Measurements from ENCODE around the gene AJAP1.
"Not testable (repeated sequence)": the region's sequence is repeated elsewhere in the genome, so short reads cannot be mapped to it uniquely, and the experiment has no call there.

AJAP1 gene

DNA sequence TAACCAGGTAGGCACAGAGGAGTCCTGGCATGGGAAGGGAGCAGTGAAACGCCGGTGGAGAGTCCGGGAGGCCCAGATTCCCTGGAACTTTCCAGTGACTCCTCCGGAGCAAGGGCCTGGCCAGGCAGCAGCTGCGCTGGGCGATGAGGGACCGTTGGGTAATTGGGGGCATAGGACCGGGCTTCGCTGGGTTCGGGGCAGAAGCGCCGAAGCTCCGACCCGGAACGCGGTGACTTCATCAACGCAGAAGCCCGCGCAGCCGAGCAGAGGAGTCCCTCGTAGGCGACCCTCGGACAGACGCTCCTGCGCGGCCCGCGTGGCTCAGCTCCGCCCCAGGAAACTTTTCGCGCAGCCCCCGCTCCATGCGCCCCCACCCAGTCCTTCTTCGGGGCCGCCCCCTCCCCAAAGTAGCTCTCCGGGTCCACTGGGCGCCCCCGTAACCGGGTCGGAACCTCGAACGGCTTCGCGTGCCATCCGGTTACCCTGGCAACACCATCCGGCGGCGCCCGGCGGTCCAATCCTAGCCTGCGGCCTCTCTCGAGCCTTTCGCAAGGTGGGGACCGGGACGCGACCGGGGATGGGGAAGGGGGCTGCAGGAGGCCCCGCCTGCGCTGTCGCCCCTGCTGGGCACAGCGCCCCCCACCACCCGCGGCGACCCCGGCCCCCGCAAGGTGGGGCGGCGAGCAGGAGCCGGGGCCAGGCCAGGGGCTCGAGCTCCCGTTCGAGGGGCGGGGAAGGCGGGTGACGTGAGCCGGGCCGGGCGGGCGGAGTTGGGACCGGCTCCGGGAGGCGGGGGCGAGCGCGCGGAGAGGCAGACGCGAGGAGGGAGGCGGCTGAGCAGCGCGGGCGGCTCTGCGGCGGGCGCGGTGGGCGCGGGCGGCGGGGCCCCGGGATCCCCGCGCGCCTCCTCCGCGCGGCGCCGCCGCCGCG lies at the start of gene AJAP1:
TSS of gene AJAP1 (plus strand) at position 814 of the 930 bp plus-strand sequence. CDS start 817 bp downstream, outside the sequence.
- DNase-seq, result peak; percentile 16

- no peak for DNase-seq
These were observed 49.3 kb upstream of the AJAP1 start for GRCh38 chr1:4605158-4605557.

GRCh38 chr1:4611563-4612341 lies 42.7 kb upstream of the AJAP1 start:
- DNase-seq, result no peak

- no peak for DNase-seq
These were observed 41.4 kb upstream of the AJAP1 start for GRCh38 chr1:4612991-4613390.

GRCh38 chr1:4613606-4614370 lies 40.6 kb upstream of the AJAP1 start:
- DNase-seq, result no peak

GRCh38 chr1:4614371-4615137 lies 39.9 kb upstream of the AJAP1 start:
- no peak for DNase-seq

DNA sequence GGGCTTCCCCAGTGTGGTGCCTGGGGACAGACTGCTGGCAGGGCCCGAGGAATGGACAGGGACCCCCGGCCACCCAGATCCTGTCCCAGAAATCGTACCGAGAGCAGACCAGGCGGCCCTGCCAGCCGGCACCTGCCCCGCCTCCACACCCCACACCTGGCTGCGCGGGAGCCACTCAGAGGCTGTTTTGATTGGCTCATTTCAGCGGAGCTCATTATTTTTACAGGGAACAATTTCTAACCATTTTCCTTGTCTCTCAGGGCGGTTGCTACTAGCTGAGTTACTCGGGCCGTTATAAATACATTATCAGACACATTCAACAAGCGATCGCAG lies 39.3 kb upstream of the AJAP1 start:
- DNase-seq, result no peak

DNA sequence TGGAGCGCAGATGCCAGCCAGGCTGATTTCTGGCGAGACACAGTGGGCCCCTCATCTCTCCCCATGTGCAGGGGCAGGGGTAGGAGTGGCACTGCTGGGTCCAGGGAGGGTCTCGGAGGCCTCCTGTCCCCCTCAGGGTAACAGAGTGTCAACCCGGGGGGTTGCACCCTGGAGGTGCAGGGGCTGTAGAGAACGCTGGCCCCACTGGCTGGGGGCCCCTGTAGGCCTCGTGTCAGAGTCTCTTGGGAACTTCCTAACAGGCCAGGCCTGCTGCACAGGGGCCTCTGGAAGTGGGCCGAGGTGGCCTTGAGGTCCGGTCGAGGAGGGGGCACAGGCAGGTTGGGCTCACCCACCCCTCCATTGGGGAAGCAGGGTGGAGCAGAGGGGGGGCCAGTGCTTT lies 38.9 kb upstream of the AJAP1 start:
- no peak for DNase-seq

DNA sequence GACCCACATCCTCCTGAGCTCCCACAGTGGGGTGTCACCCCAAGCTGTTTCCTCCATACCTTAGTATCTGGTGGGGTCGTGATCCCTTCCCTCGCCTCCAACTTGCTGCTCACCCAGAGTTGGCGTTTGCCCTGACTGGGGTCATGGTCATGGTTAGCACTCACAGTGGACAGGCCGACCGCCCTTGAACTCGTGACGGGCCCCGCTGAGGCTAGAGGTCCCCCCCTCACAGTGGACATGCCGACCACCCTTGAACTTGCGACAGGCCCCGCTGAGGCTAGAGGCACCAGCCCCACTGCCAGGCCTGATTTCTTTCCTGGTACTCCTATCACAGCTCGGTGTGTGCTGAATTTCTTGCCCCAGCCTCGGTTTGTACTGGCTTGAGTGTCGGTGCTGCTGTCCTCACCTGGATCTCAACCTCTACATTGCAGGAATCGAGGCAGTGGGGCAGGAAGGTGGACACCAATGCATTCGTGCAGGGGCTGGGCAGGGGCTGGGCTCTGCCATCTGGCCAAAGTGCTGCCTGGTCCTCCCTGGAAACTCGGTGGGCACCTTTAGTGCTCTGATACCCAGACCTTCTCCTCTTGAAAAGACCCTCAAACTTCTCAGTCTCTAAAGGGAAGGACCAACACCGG lies 37.5 kb upstream of the AJAP1 start:
- no peak for DNase-seq

DNA sequence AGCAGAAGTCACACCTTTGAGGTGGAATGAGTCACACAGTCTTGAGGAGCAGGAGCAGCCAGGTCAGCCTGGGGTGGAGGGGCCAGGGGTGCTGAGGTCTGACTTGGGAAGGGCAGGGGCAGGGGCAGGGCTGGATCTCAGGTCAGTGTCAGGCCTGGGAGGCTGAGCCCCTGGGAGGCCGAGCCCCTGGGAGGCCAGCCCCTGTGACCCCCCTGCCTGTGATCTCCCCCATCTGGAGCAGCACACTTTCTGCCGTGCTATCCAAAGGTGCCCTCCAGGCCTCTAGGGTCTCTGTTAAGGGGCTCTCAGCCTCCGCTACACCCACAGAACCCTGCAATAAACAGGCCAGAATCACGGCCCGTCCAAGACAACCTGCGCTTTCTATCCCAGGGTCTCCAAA lies 36.9 kb upstream of the AJAP1 start:
- DNase-seq, result no peak

DNA sequence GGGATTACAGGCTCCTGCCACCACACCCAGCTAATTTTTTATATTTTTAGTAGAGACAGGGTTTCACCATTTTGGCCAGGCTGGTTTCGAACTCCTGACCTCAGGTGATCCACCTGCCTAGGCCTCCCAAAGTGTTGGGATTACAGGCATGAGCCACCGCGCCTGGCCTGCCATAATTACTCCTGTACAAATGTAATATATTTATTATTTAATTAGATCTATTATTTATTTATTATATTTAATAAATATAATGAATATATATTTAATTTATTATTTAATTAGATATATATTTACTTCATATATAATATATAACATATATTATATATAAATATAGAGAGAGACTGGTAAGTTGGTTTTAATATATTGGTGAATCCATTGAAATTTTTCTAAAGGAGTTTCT lies 35.6 kb upstream of the AJAP1 start:
- DNase-seq, result not testable (repeated sequence)

- no peak for DNase-seq
These were observed 32.8 kb upstream of the AJAP1 start for GRCh38 chr1:4621646-4622045.

DNA sequence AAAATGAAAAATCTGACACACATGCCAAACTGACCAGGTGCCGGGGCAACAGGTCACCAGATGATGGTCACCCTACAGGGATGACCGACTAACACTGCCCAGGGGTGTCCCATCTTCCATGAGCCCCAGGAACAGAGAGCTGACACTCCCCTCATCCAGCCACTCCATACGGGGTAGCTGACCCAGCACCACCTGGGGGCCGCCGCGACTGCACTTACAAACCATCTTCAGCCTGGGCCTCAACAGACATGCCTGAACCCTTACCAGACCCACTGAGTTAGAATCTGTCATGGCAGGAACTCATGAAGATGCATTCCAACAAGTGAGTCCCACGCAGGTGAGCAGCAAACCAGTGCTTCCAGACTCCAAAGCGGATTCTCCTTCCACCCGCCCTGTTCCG lies 31.6 kb upstream of the AJAP1 start:
- DNase-seq, result no peak

DNA sequence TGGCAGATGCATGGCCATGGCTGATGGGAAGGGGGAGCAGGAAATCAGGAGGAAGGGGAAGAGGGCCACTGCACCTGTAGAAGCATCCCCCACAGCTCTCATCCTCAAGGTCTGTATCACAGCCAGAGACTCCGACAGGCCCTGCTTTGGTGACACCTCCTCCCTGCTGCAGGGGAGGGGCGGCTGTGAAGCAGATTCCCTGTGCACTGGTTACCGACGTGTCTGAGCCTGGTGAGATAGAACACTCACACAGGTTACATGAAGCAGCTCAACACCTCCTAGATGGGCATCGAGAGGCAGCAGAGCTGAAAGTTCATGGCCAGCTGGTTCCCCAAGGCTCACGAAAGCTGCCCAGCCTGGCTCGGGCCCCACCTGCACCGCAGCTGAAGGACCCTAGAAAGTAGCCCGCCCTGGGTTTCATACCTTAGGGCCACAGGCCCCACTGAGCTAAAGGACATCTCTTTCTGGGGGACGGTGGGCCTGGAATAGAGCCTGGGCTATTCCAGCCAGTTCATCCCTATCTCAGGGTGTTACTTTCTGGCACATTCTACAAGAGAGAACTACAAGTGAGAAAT lies 30.2 kb upstream of the AJAP1 start:
- no peak for DNase-seq

DNA sequence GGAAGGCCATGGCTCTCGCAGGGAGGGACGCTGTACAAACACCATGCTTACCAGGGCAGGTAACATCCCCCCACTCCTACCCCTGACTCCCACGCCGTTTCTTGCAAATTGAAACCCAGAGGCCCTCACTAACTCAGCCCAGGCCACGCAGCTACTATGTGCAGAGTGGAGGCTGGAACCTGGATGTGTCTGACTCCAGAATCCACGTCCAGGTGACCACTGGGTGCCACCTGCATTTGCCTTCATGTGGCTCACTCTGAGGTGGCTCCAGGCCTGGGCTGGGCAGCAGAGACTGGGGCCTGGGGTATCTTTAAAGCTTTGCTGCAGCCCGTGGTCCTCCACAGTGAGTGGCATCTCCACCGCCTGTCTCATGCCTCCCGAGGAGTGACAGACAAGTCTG lies 29.6 kb upstream of the AJAP1 start:
- DNase-seq, result no peak

GRCh38 chr1:4626061-4626460 lies 28.3 kb upstream of the AJAP1 start:
- no peak for DNase-seq

- no peak for DNase-seq
These were observed 27.7 kb upstream of the AJAP1 start for GRCh38 chr1:4626560-4627319.

DNA sequence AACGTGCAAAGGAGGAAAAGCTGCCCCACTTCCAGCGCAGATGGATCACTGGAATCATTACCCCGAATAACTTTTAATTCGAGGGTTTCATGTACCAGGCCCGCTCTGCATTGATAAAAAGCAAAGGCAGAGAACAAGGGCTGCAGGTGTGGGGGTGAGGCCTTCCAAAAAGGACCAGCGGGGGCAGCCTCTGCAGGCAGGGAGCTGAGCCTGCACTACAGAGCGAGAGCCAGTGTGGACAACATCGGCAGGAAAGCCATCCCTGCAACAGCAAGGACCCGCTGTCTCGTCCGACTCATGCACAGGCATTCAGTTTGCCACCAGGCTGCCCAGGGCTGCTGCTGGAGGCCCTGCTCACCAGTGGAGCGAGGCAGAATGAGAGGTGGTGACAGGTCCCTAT lies 27.1 kb upstream of the AJAP1 start:
- no peak for DNase-seq

DNA sequence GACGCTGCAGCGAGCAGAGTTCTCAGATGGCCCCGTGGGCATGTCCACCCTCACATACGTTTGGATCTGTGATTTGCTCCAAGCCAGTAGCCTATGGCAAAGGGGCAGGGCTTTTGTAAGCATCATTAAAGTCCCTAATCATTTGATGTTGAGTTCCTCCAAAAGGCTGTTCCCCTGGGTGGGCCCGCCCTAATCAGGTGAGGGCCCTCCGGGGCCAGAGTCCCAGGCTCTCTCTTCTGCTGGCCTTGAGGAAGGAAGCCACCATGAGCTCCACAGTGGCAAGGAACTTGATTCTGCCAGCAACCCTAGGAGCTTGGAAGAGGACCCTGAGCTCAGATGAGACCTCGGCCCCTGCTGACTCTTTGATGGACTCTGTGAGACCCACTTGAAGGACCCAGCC lies 25.4 kb upstream of the AJAP1 start:
- no peak for DNase-seq

DNA sequence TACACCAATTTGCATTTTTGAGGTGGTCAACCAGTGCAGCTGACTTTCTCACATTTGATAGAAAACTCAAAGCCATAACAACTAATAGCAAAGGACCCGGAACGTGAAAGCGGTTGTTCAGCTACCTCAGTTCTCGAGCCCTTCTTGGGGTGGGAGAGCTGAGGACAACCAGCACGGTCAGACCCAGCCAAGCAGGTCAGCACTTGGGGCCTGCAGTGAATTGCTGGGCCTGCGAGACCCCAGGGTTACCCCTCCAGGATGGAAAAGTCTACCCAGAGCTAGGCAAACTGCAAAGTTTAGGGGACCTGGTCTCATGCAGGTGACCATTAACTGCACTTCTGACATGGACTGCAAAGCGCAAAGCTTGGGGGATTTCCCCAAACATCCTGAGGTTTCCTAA lies 23.8 kb upstream of the AJAP1 start:
- DNase-seq, result no peak

DNA sequence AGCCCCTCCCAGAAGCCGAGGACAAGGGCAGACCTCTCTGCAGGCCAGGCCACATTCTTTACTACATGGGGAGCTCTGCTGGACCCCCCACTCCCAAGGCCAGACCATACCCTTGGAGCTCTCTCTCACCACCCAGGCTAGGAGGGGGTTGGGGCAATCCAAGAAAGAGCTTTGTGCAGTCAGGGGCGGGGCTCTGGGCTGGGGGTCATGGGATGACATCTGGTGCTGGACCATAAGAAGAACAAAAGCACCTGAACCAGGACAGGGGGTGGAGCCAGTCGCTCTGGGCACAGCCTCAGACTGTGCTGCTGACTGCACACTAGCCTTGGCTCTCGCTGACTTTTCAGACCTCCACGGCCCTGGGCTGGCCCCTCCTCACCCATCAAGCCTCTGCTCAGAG lies 23.1 kb upstream of the AJAP1 start:
- DNase-seq, result no peak

Measured in NCI-H1436 (cell line).